GM12875 (cell line): ENCODE results near the gene AGPAT2.
A peak's percentile ranks its signal among the peaks of the same experiment; 100 is the strongest.

Source experiments
- H3K4me3 ChIP-seq: one replicate; pipeline ENCODE4 v1.5.1; 2011; ENCODE audit warnings: low read depth, low read length, control low read depth
- TF ChIP-seq, protein P1 (sequence below): IDR thresholded peaks from 2 replicates; pipeline ENCODE4 v1.5.1; 2011; ENCODE audit warnings: low read depth, mild to moderate bottlenecking, control low read depth, inconsistent platforms, low read length, moderate library complexity, borderline replicate concordance; ENCODE audit not compliant: insufficient read depth

The AGPAT2 gene

DNA sequence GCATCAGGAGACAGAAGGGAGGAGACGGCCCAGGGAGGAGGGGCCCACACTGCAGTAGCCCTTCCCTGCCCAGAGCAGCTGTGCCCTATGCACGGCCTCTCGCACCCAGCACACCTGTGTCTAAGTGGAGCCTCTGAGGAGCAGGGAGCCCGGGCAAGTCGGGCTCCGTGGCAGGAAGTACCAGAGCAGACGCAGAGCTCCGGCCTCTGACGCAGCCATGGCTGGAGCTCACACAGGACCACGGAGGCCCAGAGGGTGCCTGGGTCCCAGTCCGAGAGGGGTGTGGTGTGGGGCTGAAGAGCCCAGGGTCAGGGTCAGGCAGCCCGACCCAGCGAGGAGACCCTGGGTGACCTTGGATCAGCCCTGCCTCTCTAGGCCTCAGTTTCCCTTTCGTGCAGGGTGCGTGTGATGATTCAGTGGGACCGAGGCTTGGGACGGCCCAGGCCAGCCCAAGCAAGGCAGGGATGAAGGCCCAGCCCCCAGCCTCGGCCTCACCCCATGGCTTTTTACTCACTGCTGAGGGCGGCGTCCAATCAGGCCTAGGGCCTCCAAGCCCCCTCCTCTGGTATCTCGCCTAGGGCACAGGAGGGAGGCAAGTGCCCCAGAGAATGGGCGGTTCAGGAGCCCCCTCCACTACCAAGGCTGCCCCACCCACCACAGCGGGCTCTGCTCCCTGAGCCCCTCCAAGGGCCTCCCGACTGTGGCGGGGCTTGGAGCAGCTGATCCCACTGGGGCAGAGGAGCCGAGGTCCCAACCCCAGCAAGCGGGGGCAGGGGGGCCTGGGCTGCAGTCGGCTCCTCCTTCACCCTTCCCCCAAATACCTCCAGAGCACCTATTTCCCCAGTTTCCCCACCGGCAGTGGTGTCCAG, 4.3 kb upstream of the AGPAT2 start:
- no peak overlapping the region for H3K4me3 ChIP-seq
- TF ChIP-seq, protein P1, sequence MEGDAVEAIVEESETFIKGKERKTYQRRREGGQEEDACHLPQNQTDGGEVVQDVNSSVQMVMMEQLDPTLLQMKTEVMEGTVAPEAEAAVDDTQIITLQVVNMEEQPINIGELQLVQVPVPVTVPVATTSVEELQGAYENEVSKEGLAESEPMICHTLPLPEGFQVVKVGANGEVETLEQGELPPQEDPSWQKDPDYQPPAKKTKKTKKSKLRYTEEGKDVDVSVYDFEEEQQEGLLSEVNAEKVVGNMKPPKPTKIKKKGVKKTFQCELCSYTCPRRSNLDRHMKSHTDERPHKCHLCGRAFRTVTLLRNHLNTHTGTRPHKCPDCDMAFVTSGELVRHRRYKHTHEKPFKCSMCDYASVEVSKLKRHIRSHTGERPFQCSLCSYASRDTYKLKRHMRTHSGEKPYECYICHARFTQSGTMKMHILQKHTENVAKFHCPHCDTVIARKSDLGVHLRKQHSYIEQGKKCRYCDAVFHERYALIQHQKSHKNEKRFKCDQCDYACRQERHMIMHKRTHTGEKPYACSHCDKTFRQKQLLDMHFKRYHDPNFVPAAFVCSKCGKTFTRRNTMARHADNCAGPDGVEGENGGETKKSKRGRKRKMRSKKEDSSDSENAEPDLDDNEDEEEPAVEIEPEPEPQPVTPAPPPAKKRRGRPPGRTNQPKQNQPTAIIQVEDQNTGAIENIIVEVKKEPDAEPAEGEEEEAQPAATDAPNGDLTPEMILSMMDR: no peak

DNA sequence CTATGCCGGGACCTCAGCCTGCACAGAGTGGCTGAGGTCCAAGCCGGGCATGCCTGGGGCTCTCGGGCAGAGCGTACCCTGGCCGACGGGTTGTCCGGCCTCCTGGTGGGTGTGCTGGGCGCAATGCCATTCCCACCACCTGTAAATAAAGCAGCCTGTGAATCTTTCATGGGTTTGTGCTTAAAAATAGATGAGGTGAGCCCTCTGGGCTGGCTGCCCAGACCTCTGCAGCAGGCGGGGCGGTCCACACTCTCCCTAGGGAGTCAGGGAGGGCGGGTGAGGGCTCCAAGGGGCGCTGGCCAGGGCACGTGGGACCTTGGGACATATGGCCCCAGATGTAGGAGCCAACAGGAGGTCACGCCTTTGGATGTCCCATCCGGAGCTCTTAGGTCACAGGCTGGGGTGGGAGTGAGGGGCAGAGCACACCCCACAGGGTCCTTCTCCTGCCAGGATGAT, 3.6 kb upstream of the AGPAT2 start:
- H3K4me3 ChIP-seq: no peak overlapping the region
- TF ChIP-seq, protein P1: no peak

DNA sequence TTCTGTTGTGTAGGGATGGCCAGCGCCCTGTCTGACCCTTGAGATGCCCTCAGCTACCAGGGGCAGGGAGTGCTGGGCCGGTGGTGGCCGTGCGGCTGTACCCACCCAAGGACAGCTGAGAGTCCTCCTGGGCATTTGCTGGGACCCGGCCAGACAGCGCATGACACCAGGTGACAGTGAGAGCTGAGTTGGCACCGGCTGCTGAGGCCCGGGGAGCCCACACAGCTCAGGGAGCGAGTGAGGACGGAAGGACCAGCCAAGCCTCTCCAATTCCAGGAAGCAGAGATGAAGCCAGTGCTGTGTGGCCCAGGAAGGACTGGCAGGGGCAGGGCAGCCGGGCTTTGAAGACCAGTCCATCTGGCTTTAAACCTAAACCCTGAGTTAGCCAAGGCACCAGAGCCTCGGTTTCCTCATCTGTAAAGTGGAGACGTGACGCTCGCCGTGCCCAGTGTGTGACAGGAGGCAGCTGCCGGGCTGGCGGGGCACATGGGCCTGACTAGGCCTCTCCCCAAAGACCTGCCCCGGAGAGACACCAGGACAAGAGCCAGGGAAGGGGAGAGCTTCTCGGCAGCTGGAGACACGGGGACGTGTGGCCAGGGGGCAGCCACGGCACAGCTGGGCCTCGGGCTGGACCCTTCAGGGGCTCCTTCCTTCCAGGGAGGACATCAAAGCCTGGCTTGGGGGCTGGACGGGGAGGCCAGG, 3.0 kb upstream of the AGPAT2 start:
- no peak overlapping the region for H3K4me3 ChIP-seq
- TF ChIP-seq, protein P1: no peak

DNA sequence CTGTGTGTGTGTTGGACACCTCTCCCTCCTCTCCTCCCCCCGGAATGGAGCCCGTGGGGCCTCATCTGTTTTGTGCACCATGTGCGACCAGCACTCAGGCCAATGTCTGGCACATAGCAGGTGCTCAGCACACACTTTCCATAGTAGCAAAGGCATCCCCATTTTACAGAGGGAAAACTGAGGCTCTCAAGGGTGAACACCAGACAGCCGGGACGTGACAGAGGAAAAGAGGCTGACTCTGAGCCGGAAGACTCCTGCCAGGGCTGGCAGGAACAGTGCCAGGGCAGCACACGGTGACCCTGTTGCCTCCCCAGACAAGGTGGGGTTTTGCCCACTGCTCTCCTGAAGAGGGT, 1.8 kb upstream of the AGPAT2 start:
- no peak overlapping the region for H3K4me3 ChIP-seq
- TF ChIP-seq, protein P1: no peak

DNA sequence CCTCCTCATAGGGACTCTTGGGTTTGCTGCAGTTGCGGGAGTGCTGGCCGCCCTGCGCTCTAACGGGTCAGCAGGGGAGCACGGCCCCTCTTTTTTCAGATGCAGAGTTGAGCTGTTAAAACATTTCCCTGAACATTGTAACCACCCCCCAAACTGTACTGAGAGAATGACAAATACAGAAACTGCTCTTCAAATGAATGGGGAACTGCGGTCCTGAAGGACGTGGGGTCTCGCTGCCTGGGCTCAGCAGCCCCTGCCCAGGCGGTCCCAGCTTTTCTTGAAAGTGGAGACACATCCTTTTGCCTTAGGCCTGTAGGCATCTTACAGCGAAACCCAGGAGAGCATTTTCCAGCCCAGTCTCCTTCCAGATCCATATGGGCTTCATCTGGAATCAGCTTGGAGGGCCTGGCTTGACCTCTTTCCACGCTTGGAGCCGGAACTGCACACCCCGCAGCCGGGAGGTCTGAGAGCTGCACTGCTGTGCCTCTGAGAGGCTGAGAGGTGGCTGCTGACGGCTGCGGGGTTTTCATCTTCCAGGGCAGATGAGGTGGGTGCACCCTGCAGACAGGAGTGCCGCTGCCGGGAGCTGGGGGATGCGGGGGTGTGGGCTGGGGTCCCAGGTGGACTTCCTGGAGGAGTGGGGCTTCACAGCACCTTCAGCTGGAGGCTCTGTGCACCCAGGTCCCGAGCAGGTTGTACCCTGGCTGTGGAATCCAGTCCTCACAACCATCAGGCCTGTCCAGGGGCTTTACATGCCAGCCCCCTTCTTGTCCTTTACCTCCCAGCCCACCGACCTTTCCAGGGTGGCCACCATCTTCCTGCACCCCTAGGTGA, 1.2 kb upstream of the AGPAT2 start:
- no peak overlapping the region for H3K4me3 ChIP-seq
- TF ChIP-seq, protein P1: no peak

DNA sequence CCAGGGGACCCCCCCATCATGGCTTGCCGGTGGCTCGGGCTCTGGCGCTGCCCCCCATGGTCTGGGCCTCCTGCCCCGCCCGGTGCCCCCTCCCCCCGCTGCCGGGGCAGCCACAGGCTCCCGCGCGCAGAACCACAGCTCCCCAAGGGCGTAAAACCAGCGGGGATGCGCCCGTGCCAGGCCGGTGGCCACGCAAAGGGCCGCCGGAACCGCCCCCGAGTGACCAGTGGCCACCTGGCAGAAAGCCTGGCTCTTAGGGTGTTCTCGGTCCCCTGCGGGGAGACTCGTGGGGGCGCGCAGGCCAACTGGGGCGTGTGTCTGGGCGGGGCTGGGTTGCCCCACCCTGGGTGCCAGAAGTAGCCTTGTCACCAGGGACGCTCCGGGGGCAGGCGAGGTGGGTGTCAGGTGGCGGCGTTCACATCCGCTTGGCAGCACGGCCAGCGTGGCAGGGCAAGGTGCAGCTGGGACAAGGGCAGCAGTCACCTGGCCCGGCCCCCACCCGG, 515 bp upstream of the AGPAT2 start:
- TF ChIP-seq, protein P1: no peak
- H3K4me3 ChIP-seq: peak overlapping the region; percentile 39
